ENCODE data around the gene GEMIN2.
"Not testable (repeated sequence)": the region's sequence is repeated elsewhere in the genome, so short reads cannot be mapped to it uniquely, and the experiment has no call there.

Gene GEMIN2

GRCh38 chr14:39154594-39155189 is 40.6 kb downstream of the GEMIN2 start:
- ChIA-PET CTCF (no interaction called here), POLR2A (interaction anchor here (1.6 to 8.5 kb wide), 2 partner anchors 16 to 21 kb away, joined by 3 to 76 read pairs; partner anchors contain the start of genes PNN and TRAPPC6B)
- no peak for DNase-seq (ENCODE audit: extremely low spot score)
- TF ChIP-seq NFRKB (IDR thresholded peaks at IDR 0.05) (no peak), TARDBP (IDR thresholded peaks at IDR 0.05) (no peak), FOXM1 (IDR thresholded peaks at IDR 0.05; ENCODE audit: borderline replicate concordance) (no peak), SUZ12 (IDR thresholded peaks at IDR 0.05) (no peak)

DNA sequence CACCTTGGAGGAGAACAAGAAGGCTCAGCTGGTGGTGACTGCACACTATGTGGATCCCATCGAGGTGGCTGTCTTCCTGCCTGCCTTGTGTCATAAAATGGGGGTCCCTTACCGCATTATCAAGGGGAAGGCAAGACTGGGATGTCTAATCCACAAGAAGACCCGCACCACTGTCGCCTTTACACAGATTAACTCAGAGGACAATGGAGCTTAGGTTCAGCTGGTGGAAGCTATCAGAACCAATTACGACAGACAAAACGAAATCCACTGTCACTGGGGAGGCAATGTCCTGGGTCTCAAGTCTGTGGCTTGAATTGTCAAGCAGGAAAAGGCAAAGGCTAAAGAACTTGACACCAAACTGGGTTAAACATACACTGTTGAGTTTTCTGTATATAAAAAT is 43.4 kb downstream of the GEMIN2 start:
- no peak for DNase-seq (ENCODE audit: extremely low spot score)
- TF ChIP-seq CTBP1 (IDR thresholded peaks at IDR 0.05; ENCODE audit: borderline replicate concordance) = no peak
- no peak for TF ChIP-seq NFRKB (IDR thresholded peaks at IDR 0.05)
- TF ChIP-seq, protein P1, sequence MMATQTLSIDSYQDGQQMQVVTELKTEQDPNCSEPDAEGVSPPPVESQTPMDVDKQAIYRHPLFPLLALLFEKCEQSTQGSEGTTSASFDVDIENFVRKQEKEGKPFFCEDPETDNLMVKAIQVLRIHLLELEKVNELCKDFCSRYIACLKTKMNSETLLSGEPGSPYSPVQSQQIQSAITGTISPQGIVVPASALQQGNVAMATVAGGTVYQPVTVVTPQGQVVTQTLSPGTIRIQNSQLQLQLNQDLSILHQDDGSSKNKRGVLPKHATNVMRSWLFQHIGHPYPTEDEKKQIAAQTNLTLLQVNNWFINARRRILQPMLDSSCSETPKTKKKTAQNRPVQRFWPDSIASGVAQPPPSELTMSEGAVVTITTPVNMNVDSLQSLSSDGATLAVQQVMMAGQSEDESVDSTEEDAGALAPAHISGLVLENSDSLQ (IDR thresholded peaks at IDR 0.05) = no peak
- no peak for TF ChIP-seq FOXM1 (IDR thresholded peaks at IDR 0.05; ENCODE audit: borderline replicate concordance)
- TF ChIP-seq ARNT (IDR thresholded peaks at IDR 0.05) = no peak
- no peak for TF ChIP-seq BHLHE40 (IDR thresholded peaks at IDR 0.05; ENCODE audit: borderline replicate concordance)
- no peak for TF ChIP-seq HDGF (IDR thresholded peaks at IDR 0.05; ENCODE audit: borderline replicate concordance)
- TF ChIP-seq ELF4 (IDR thresholded peaks at IDR 0.05) = no peak
- no peak for TF ChIP-seq TARDBP (IDR thresholded peaks at IDR 0.05)
- TF ChIP-seq FOXA1 (IDR thresholded peaks at IDR 0.05) = no peak
- TF ChIP-seq LEF1 (IDR thresholded peaks at IDR 0.05; ENCODE audit: borderline replicate concordance) = no peak
- no peak for TF ChIP-seq L3MBTL2 (conservative IDR thresholded peaks at IDR 0.05)
- TF ChIP-seq FOXK2 (IDR thresholded peaks at IDR 0.05) = no peak
- TF ChIP-seq SUZ12 (IDR thresholded peaks at IDR 0.05) = no peak
- TF ChIP-seq SP1 (IDR thresholded peaks at IDR 0.05) = no peak
- TF ChIP-seq ZNF384 (IDR thresholded peaks at IDR 0.05) = no peak
- CTCF ChIA-PET = no interaction called here
- POLR2A ChIA-PET = interaction anchor here (0.8 to 8.5 kb wide), 2 partner anchors 13 to 43 kb away, joined by 3 to 76 read pairs; partner anchors contain the start of genes GEMIN2 and TRAPPC6B

DNA sequence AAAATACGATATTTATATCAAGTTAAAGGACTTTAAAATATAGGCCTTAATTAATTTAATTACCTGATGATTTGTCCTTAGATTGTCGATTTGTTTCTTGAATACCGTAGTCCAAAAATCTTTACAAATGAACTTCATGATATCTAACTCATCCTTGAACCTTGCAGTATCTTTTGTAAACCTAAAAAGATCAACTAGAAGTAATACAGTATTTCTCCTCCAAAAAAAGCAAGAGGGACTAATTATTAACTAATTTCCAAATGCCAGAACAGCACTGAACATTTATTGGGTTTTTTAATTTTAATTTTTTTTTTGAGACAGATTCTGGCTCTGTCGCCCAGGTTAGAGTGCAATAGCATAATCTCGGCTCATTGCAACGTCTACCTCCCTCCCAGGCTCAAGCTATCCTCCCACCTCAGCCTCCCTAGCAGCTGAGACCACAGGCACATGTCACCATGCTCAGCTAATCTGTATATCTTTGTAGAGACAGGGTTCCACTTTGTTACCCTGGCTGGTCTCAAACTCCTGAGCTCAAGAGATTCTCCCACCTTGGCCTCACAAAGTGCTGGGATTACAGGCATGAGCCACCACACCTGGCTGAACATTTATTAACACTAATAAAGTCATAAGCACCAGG is 44.2 kb downstream of the GEMIN2 start:
- TF ChIP-seq ZNF384 (IDR thresholded peaks at IDR 0.05) = no peak
- no peak for TF ChIP-seq SUZ12 (IDR thresholded peaks at IDR 0.05)
- TF ChIP-seq CTBP1 (IDR thresholded peaks at IDR 0.05; ENCODE audit: borderline replicate concordance) = no peak
- TF ChIP-seq HDGF (IDR thresholded peaks at IDR 0.05; ENCODE audit: borderline replicate concordance) = no peak
- TF ChIP-seq NFRKB (IDR thresholded peaks at IDR 0.05) = no peak
- TF ChIP-seq FOXM1 (IDR thresholded peaks at IDR 0.05; ENCODE audit: borderline replicate concordance) = no peak
- TF ChIP-seq SP1 (IDR thresholded peaks at IDR 0.05) = no peak
- TF ChIP-seq, protein P1 (IDR thresholded peaks at IDR 0.05) = no peak
- no peak for TF ChIP-seq FOXA1 (IDR thresholded peaks at IDR 0.05)
- no peak for TF ChIP-seq L3MBTL2 (conservative IDR thresholded peaks at IDR 0.05)
- ChIA-PET CTCF (no interaction called here), POLR2A (interaction anchor here (8.5 kb wide), 1 partner anchor 12 kb away, joined by 76 read pairs; the partner anchor contains the start of gene TRAPPC6B)
- DNase-seq (ENCODE audit: extremely low spot score) = no peak

DNA sequence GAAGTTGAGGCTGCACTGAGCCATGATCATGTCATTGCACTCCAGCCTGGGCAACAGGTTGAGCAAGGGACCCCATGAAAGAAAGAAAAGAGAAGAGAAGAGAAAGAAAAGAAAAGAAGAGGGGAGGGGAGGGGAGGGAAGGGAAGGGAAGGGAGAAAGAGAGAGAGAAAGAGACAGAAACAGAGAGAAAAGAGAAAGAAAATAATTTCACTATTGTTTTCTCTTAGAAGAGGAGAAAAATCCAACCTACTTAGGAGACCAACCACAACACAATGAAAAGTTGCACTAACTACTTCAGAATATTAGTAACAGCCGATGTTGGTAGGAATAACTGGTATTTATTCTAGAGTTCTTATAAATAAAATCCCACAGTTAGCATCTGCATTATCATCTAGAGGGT is 46.4 kb downstream of the GEMIN2 start:
- ChIA-PET POLR2A (interaction anchor here (8.5 kb wide), 1 partner anchor 10 kb away, joined by 76 read pairs; the partner anchor contains the start of gene TRAPPC6B), CTCF (no interaction called here)
- TF ChIP-seq HDGF (IDR thresholded peaks at IDR 0.05; ENCODE audit: borderline replicate concordance) = no peak
- TF ChIP-seq FOXK2 (IDR thresholded peaks at IDR 0.05) = no peak
- TF ChIP-seq FOXM1 (IDR thresholded peaks at IDR 0.05; ENCODE audit: borderline replicate concordance) = no peak
- TF ChIP-seq LEF1 (IDR thresholded peaks at IDR 0.05; ENCODE audit: borderline replicate concordance) = no peak
- no peak for TF ChIP-seq FOXA1 (IDR thresholded peaks at IDR 0.05)
- no peak for TF ChIP-seq ZNF384 (IDR thresholded peaks at IDR 0.05)
- no peak for TF ChIP-seq NFRKB (IDR thresholded peaks at IDR 0.05)
- no peak for TF ChIP-seq ELF4 (IDR thresholded peaks at IDR 0.05)
- TF ChIP-seq SUZ12 (IDR thresholded peaks at IDR 0.05) = no peak
- TF ChIP-seq, protein P1 (IDR thresholded peaks at IDR 0.05) = no peak
- TF ChIP-seq L3MBTL2 (conservative IDR thresholded peaks at IDR 0.05) = no peak
- no peak for TF ChIP-seq CTBP1 (IDR thresholded peaks at IDR 0.05; ENCODE audit: borderline replicate concordance)
- no peak for TF ChIP-seq BHLHE40 (IDR thresholded peaks at IDR 0.05; ENCODE audit: borderline replicate concordance)
- no peak for TF ChIP-seq TARDBP (IDR thresholded peaks at IDR 0.05)
- no peak for TF ChIP-seq SP1 (IDR thresholded peaks at IDR 0.05)
- TF ChIP-seq ARNT (IDR thresholded peaks at IDR 0.05) = no peak
- DNase-seq (ENCODE audit: extremely low spot score) = no peak

DNA sequence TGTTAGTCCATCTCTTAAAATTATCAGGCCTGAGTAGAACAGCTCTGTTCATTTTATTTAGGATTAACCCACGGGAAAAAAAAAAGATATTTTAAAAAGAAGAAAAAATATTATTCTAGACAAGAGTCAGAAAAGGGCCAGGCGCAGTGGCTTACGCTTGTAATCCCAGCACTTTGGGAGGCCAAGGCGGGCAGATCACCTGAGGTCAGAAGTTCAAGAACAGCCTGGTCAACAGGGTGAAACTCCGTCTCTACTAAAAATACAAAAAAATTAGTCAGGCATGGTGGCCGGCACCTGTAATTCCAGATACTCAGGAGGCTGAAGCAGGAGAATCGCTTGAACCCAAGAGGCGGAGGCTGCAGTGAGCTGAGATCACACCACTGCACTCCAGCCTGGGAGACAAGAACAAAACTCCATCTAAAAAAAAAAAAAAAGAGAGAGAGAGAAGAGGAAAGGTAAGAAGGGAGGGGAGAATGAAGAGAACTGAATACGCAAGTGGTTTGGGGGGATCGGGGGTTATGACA is 53.7 kb downstream of the GEMIN2 start:
- DNase-seq (ENCODE audit: extremely low spot score); CTCF ChIA-PET: not testable (repeated sequence)
- POLR2A ChIA-PET = interaction anchor here (1.8 kb wide), 1 partner anchor 54 kb away, joined by 5 read pairs; the partner anchor contains the start of gene GEMIN2

DNA sequence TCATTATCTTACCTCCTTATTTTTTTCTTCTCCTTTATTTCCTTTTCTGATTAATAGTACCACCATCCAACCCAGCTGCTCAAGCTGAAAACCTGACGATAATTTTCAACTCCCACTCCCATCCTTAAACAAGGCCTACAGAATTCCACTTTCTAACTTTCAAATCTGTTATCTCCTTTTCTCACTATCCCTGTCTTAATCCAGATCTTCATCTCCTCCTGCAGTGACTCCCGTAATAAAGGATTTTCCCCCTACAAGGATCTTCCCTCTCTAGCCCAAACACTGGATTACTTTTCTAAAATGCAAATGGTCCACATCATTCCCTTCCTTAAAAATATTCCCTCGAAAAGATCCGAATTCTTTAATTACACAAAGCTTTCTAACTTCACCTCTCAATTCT is 54.5 kb downstream of the GEMIN2 start:
- DNase-seq (ENCODE audit: extremely low spot score) = no peak
- ChIA-PET POLR2A (interaction anchor here (1.8 kb wide), 1 partner anchor 55 kb away, joined by 5 read pairs; the partner anchor contains the start of gene GEMIN2), CTCF (no interaction called here)
- no peak for TF ChIP-seq FOXM1 (IDR thresholded peaks at IDR 0.05; ENCODE audit: borderline replicate concordance)
- no peak for TF ChIP-seq FOXA1 (IDR thresholded peaks at IDR 0.05)
- TF ChIP-seq ELF4 (IDR thresholded peaks at IDR 0.05) = no peak
- TF ChIP-seq HDGF (IDR thresholded peaks at IDR 0.05; ENCODE audit: borderline replicate concordance) = no peak
- no peak for TF ChIP-seq CTBP1 (IDR thresholded peaks at IDR 0.05; ENCODE audit: borderline replicate concordance)
- TF ChIP-seq ZNF384 (IDR thresholded peaks at IDR 0.05) = no peak
- TF ChIP-seq BHLHE40 (IDR thresholded peaks at IDR 0.05; ENCODE audit: borderline replicate concordance) = no peak
- TF ChIP-seq, protein P1 (IDR thresholded peaks at IDR 0.05) = no peak
- no peak for TF ChIP-seq L3MBTL2 (conservative IDR thresholded peaks at IDR 0.05)
- TF ChIP-seq FOXK2 (IDR thresholded peaks at IDR 0.05) = no peak
